Measurements from ENCODE around the gene OMP.

DNA sequence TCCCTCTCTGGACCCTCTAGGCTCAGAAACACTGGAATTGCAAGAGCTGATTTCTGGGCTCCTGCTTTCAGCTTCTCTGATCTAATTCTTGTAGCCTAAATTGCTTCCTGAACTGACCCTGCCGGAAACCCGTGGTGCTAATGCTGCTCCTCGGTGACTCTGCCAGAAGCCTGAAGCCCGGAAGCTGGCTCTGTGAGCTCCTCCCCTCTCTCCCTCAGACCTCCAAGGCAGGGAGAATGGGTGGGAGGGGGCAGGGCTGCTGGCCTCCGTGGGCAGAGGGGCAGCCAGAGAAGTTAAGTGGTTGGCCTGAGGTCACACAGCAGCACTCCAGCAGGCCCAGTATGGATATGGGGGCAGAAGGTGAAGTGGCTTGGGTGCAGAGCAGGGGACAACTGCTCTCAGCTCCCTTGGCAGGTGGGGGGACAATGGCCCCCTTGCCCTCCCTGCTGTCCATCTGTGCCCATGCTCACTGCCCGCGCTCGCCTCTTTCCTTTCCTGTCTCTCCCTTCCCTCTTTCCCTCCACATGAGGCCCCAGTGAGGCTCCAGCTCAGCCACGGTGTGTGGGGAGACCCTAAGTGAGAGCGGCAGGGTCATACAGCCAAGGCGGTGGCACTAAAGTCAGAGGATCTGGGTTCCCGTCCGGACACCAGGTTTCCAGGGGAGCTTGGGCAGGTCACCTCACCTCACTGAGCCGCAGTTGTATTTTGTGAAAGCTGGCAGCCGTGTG is 19.6 kb upstream of the OMP start:
- TF ChIP-seq POLR2A (IDR thresholded peaks at IDR 0.05; ENCODE audit: low read depth, low read length) (no peak), TAF1 (IDR thresholded peaks at IDR 0.05; ENCODE audit: low read depth, low read length) (no peak), POLR2AphosphoS5 (IDR thresholded peaks at IDR 0.05; ENCODE audit: low read depth, low read length) (no peak), POU2F2 (IDR thresholded peaks at IDR 0.05; ENCODE audit: low read depth, low read length) (no peak), PAX5 (IDR thresholded peaks at IDR 0.05; ENCODE audit: insufficient read depth, low read length, severe bottlenecking) (no peak)

Data from GM12891 (cell line).